Parathyroid adenoma (tissue), 2 donors: Measurements from ENCODE around the gene CLASP1.
"Not testable (repeated sequence)": the region's sequence is repeated elsewhere in the genome, so short reads cannot be mapped to it uniquely, and the experiment has no call there.

Experiments used
- H2AFZ ChIP-seq: fragments of 300-600 bp; sonication (generic); one replicate; pipeline ENCODE4 v1.7.0; 2017; ENCODE audit warnings: antibody characterized with exemption, mild to moderate bottlenecking
- H3K27ac ChIP-seq: fragments of 300-600 bp; sonication (generic); one replicate; pipeline ENCODE4 v1.7.0; 2017
- H3K27me3 ChIP-seq: fragments of 300-600 bp; sonication (generic); one replicate; pipeline ENCODE4 v1.7.0; 2017; ENCODE audit warnings: low read length; ENCODE audit not compliant: control insufficient read depth, insufficient read depth
- H3K36me3 ChIP-seq: fragments of 300-600 bp; sonication (generic); one replicate; pipeline ENCODE4 v1.7.0; 2017; ENCODE audit warnings: low read length; ENCODE audit not compliant: control insufficient read depth, insufficient read depth
- H3K4me1 ChIP-seq: fragments of 300-600 bp; sonication (generic); one replicate; pipeline ENCODE4 v1.7.0; 2017; ENCODE audit warnings: control low read depth
- H3K4me2 ChIP-seq: fragments of 300-600 bp; sonication (generic); one replicate; pipeline ENCODE4 v1.7.0; 2017; ENCODE audit warnings: low read length
- H3K4me3 ChIP-seq: fragments of 300-600 bp; sonication (generic); one replicate; pipeline ENCODE4 v1.7.0; 2017; ENCODE audit warnings: low read depth, low read length
- H3K79me2 ChIP-seq: fragments of 300-600 bp; sonication (generic); one replicate; pipeline ENCODE4 v1.7.0; 2017; ENCODE audit warnings: control low read depth
- H3K9ac ChIP-seq: fragments of 300-600 bp; sonication (generic); one replicate; pipeline ENCODE4 v1.7.0; 2017; ENCODE audit warnings: mild to moderate bottlenecking
- H3K9me3 ChIP-seq: fragments of 300-600 bp; sonication (generic); one replicate; pipeline ENCODE4 v1.7.0; 2017; ENCODE audit warnings: low read length; ENCODE audit not compliant: control insufficient read depth
- CTCF ChIP-seq: fragments of 300-600 bp; sonication (generic); IDR thresholded peaks from one replicate; pipeline ENCODE4 v1.7.0; 2017; ENCODE audit warnings: antibody characterized with exemption, mild to moderate bottlenecking
- donor health status: primary hyperparathyroidism.

The CLASP1 gene

GRCh38 chr2:121688820-121689219, 39.6 kb upstream of the CLASP1 start:
- H3K79me2 ChIP-seq: no peaks in the 10 kb centered on the region
- H3K4me2 ChIP-seq: no peak overlapping the region
- no peak overlapping the region for H2AFZ ChIP-seq
- H3K9ac ChIP-seq: no peak overlapping the region
- no peak overlapping the region for H3K27ac ChIP-seq
- no peaks in the 10 kb centered on the region for H3K9me3 ChIP-seq
- no peaks in the 10 kb centered on the region for H3K4me1 ChIP-seq
- H3K27me3 ChIP-seq: no peaks in the 10 kb centered on the region
- TF ChIP-seq CTCF: no peak
- H3K36me3 ChIP-seq: no peaks in the 10 kb centered on the region
- H3K4me3 ChIP-seq: no peak overlapping the region

- Histone ChIP-seq H3K27me3 (no peaks in the 10 kb centered on the region), H2AFZ (no peak overlapping the region), H3K9ac (no peak overlapping the region), H3K79me2 (no peaks in the 10 kb centered on the region), H3K36me3 (no peaks in the 10 kb centered on the region), H3K27ac (no peak overlapping the region), H3K9me3 (no peaks in the 10 kb centered on the region), H3K4me1 (no peaks in the 10 kb centered on the region), H3K4me3 (no peak overlapping the region), H3K4me2 (no peak overlapping the region)
- TF ChIP-seq CTCF: no peak
These were observed 37.6 kb upstream of the CLASP1 start for GRCh38 chr2:121686902-121687301.

GRCh38 chr2:121686218-121686617, 37.0 kb upstream of the CLASP1 start:
- H3K27me3 ChIP-seq: no peaks in the 10 kb centered on the region
- TF ChIP-seq CTCF: no peak
- H2AFZ ChIP-seq: no peak overlapping the region
- no peaks in the 10 kb centered on the region for H3K79me2 ChIP-seq
- H3K4me2 ChIP-seq: no peak overlapping the region
- no peaks in the 10 kb centered on the region for H3K9me3 ChIP-seq
- H3K27ac ChIP-seq: no peak overlapping the region
- no peaks in the 10 kb centered on the region for H3K4me1 ChIP-seq
- H3K4me3 ChIP-seq: no peak overlapping the region
- no peaks in the 10 kb centered on the region for H3K36me3 ChIP-seq
- H3K9ac ChIP-seq: no peak overlapping the region

- no peak overlapping the region for H3K9ac ChIP-seq
- H3K4me1 ChIP-seq: no peaks in the 10 kb centered on the region
- H3K79me2 ChIP-seq: no peaks in the 10 kb centered on the region
- H3K27me3 ChIP-seq: no peaks in the 10 kb centered on the region
- no peak overlapping the region for H3K4me3 ChIP-seq
- no peak overlapping the region for H3K27ac ChIP-seq
- no peak overlapping the region for H2AFZ ChIP-seq
- no peak overlapping the region for H3K4me2 ChIP-seq
- H3K9me3 ChIP-seq: no peaks in the 10 kb centered on the region
- H3K36me3 ChIP-seq: no peaks in the 10 kb centered on the region
- TF ChIP-seq CTCF: no peak
These were observed 33.4 kb upstream of the CLASP1 start for GRCh38 chr2:121682396-121683298.

- Histone ChIP-seq H3K27ac (no peak overlapping the region), H2AFZ (no peak overlapping the region), H3K4me1 (no peaks in the 10 kb centered on the region), H3K4me2 (no peak overlapping the region), H3K9ac (no peak overlapping the region), H3K9me3 (no peaks in the 10 kb centered on the region), H3K27me3 (no peaks in the 10 kb centered on the region), H3K79me2 (no peaks in the 10 kb centered on the region), H3K4me3 (no peak overlapping the region), H3K36me3 (no peaks in the 10 kb centered on the region)
- TF ChIP-seq CTCF: no peak
These were observed 28.6 kb upstream of the CLASP1 start for GRCh38 chr2:121677855-121678254.

- H2AFZ ChIP-seq, H3K9me3 ChIP-seq, H3K27ac ChIP-seq, H3K36me3 ChIP-seq, H3K4me3 ChIP-seq, H3K4me2 ChIP-seq, H3K79me2 ChIP-seq, H3K9ac ChIP-seq, H3K4me1 ChIP-seq, H3K27me3 ChIP-seq: not testable (repeated sequence)
These were observed 22.4 kb upstream of the CLASP1 start for GRCh38 chr2:121671621-121672020.
